Daoy (cell line): ENCODE results near the gene TBC1D17. TPM values are rescaled to one million over a fixed set of nuclear protein-coding genes. Genes with fewer than 3 reads are reported as not detected.
A peak's percentile ranks its signal among the peaks of the same experiment; 100 is the strongest.
"Not testable (repeated sequence)": the region's sequence is repeated elsewhere in the genome, so short reads cannot be mapped to it uniquely, and the experiment has no call there.

ENCODE experiments used
- DNase-seq: peaks from one replicate; pipeline ENCODE4 v3.0.0-alpha.2; 2015; ENCODE audit warnings: low read depth
- total RNA-seq: library from RNA; depleted of rRNA; stranded (reverse); fragments of >200 nt; shearing (Covaris generic); gene quantifications from 2 replicates; pipeline ENCODE4 v1.2.3, GENCODE V29; 2014

Gene TBC1D17
- total RNA-seq, 1 experiment from 2014 or later, result 5.9 TPM

- DNase-seq, result no peak
These were observed 44.6 kb downstream of the TBC1D17 start for GRCh38 chr19:49921871-49922795.

DNA sequence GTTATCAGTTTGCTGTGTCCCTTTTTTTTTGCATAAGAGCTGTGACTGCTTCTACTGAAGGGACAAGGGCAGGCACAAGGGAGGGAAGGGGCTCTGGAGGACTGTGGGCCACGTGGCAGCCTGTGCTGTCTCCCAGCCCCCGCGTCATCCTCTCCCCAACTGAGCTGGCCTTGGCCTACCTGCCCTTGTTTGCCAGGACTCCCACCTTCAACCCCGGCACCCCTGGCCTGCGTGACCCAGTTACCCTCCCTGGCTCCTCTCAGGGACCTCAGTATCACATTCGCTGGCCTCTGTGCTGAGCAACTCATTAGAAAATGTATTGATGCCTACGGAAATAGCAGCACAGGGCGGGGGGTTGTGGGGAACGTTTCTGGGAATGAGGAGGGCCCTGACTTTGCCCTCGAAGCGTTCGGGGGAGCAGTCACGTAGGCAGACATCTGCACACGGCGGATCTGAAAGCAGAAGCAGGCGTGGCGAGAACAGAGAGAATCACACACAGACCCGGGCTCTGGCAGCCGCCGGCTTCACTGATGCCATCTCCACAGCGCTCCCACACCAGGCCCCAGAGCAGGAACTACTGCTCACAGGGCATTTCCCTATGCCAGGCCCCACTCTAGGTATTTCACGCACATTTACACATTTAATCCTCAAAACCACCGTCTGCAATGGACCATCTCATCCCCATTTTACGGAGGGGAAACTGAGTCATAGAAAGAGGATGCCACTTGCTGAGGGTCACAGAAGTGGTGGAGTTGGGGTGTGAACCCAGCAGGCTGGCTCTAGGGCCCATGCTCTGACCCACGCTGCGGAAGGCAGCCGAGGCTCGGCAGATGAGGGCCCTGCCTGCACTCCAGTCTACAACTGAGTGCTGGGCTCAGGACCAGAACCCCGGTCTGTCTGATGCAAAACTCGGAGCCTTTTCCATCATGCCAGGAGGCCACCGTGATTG lies 45.8 kb downstream of the TBC1D17 start:
- no peak for DNase-seq

DNA sequence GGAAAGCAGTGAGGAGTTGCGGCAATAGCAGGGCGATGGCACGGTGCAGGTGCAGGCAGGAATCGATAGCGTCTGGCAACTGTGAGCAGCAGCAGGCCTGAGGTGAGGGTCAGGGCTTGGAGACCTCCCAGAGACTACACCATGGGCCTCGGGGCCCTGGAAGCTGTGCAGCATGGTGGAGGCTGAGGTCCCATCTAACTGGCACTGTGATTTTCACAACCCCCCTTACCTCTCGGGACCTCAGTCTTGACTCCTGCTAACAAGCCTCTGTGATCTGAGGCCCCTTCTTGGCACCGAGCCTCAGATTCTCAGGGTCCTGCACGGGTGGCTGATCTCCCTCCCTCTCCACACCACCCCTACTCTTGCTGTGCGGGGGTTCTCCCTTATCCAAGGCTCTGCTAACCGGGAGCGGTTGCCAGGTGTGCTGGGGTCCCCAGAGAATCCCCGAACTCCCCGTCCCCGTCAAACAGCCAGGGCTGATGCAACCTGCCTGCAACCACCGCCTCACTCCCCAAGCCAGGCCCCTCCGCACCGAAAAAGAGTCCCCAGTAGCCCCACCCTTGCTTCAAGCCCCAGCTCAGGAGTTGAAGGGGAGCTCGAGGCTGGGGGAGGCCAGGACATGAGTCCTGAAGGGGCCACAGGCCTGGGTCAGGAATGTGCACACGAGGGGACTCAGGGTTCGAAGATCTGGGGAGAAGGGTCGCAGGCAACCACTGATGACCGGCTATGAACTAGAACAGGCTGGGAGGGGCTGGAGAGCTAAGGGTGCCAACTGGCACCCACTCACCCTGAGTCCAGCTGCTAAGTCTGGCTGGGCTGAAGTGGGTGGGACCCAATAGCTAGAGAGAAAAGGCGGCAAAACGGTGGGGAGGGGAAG lies 46.7 kb downstream of the TBC1D17 start:
- no peak for DNase-seq

GRCh38 chr19:49924881-49925210 lies 47.3 kb downstream of the TBC1D17 start:
- not testable (repeated sequence) for DNase-seq

DNA sequence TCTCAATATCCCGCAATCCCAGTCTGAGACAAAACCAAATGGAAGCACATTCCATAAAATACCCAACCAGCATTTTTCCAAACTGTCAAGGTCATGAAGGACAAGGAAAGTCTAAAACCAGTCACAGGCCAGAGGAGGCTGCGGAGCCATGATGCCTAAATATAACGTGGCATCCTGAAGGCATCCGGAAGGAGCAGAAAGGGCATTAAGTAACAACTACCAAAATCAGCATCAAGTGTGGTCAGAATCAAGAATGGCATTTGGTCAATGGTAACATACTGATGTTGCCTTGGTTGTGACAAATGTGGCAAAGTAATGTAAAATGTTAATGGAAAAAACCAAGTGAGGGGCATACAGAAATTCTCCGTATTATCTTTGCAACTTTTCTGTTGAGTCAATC lies 48.0 kb downstream of the TBC1D17 start:
- DNase-seq, result no peak

DNA sequence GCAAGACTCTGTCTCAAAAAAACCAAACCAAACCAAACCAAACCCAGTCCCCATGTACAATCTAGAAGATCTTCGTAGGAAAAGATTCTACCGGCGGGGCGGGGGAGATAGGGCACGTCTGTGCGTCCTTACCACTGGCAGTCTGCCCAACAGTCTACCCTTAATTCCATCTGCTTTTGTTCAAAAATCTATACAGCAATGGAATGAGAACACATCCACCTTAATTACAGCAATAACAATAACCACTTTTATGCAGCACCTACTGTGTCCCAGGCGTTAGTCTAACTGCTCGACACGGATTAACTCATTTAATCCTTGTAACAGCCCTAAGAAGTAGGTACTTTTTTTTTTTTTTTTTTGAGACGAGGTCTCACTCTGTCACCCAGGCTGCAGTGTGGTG lies 49.0 kb downstream of the TBC1D17 start:
- DNase-seq, result no peak

DNA sequence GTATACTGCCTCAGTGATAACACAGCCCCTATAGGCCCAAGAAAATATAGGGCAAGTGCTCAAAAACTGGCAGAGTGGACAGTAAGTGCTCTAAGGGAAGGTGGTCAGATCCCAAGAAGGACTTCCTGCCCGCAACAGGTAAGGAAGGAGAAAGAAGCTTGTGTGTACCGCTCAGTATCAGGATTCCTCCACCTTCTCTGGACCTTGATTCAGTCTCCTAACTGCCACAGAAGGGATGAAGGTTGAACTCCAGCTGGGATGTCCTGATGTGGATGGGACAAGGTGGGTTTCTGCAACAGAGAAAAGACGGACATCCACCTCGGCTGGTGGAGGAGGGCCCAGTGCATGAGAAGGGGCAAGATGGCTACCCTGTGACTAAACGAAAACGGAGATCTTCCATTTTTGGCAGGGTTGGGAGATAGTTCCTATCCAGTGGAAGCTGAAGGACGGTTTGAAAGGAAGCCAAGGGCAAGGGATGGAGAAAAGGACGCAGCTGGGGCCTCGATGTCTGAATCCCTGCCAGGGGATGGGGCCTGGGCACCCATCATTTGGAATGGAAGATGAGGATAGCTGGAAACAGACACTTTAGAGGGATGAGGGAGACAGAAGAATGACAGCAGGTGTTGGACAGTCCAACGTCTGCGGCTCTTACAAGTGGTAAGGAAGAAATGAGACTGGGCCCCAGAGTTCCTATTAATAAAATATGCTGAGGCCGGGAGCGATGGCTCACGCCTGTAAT lies 50.2 kb downstream of the TBC1D17 start:
- no peak for DNase-seq

GRCh38 chr19:49929121-49929610 lies 51.7 kb downstream of the TBC1D17 start, which contains the start of the genes ATF5 and NUP62:
ATF5 (plus strand) TSS chr19:49929205; CDS start chr19:49930851, 1,646 bp downstream.
NUP62 (minus strand) TSS chr19:49929504; CDS start chr19:49909807, 19,697 bp downstream.
- DNase-seq, result peak; percentile 95

DNA sequence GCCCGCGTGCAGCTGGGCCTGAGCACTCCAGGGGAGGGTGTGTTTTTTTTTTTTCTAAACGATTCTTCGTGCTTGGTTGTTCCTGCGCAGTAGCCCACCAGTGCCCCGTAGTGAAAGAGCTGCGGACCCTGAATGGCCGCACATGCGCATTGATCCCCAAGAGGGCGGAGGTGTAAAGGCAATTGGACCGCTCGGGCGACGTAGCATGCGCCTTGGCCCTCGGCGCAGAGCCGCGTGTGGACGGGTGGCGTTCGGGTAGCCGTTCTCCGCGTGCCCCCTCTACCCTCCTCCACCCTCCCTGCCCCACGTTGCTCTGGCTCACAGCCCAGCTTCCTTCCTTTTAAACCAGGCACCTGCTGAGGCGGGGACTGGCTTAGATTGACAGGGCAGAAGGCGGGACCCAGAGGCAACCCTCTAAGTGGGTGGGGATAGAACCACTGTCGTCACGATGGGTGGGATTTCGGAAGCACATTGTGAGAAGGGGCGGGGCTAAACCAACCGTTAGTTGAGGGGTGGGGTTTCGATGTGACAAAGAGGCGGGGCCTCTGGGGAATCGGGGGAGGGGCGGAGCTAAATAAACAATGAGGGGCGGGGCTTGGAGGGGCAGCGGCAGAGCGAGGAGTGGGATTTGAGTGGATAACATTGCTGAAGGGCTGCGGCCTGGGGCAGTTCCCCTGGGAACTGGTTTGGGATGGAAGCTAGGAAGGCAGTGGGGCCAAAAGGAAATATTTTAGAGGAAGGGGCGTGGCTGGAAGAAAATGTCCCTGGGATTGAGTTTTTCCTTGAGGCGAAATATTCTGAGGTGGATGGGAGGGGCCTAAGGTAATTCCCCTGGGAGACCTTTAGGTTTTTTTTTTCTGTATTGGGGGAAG lies 52.3 kb downstream of the TBC1D17 start:
- peak; percentile 96 for DNase-seq

DNA sequence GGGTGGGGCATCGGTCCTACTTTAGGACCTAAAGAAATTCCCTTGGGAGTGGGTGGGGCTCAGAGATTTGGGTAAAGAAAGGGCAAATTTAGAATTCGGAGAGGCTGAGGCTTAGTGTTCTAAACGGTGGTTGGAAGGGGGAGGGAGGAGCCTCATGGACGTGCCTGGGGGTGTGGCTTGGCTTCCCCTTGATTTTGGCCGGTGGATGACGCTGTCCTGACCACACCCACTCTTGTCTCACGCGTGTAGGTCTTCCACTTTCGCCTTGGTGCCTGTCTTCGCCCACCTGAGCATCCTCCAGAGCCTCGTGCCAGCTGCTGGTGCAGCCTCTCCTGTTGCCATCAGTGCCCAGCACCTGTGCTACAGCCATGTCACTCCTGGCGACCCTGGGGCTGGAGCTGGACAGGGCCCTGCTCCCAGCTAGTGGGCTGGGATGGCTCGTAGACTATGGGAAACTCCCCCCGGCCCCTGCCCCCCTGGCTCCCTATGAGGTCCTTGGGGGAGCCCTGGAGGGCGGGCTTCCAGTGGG lies 53.0 kb downstream of the TBC1D17 start:
- no peak for DNase-seq

DNA sequence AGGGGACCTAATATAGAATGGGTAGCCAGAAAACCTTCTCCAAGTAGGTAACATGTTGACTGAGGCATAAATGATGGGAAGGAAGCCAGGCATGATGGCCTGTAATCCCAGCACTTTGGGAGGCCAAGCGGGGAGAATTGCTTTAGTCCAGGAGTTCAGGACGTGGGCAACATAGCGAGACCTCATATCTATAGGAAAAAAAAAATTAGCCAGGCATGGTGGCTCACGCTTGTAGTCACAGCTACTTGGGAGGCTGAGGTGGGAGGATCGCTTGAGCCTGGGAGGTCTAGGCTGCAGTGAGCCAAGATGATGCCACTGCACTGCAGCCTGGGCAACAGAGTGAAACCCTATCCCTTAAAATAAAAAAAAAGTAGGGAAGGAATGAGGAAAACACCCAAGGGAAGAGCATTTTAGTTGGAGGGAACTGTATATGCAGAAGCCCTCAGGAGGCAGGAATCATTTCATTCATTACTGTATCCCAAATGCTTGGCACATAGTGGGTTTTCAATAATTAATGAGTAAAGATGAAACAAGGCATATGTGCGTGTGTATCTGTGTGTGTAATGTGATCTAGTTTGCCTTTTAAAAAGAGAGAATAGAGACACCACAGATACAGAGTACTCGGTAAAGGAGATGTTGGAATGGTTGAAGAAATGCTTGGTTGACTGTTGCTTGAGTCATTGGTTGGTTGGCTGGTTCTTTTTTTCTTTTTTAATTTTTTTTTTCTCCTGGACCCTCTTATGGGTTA lies 54.0 kb downstream of the TBC1D17 start:
- DNase-seq, result no peak

- DNase-seq, result no peak
These were observed 54.5 kb downstream of the TBC1D17 start for GRCh38 chr19:49932041-49932451.

DNA sequence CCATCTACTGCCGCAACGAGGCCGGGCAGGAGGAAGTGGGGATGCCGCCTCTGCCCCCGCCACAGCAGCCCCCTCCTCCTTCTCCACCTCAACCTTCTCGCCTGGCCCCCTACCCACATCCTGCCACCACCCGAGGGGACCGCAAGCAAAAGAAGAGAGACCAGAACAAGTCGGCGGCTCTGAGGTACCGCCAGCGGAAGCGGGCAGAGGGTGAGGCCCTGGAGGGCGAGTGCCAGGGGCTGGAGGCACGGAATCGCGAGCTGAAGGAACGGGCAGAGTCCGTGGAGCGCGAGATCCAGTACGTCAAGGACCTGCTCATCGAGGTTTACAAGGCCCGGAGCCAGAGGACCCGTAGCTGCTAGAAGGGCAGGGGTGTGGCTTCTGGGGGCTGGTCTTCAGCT lies 55.2 kb downstream of the TBC1D17 start:
- no peak for DNase-seq

DNA sequence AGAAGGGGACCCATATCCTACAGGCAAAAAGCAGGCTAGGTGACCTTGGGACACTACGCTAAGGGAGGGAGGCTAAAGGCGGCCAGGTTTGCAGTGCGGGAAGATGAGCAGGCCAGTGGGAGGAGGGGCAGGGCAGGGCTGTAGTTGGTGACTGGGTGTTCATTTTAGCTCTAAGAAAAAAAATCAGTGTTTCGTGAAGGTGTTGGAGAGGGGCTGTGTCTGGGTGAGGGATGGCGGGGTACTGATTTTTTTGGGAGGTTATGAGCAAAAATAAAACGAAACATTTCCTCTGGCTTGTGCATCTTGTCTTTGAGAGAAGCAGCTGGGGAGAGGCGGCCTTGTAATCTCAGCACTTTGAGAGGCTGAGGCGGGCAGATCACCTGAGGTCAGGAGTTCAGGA lies 56.1 kb downstream of the TBC1D17 start:
- DNase-seq, result no peak

- no peak for DNase-seq
These were observed 59.0 kb downstream of the TBC1D17 start for GRCh38 chr19:49936549-49936948.

GRCh38 chr19:49937750-49938381 lies 60.4 kb downstream of the TBC1D17 start:
- DNase-seq, result peak; percentile 83
